Measurements from ENCODE around the gene C6.
"Not testable (repeated sequence)": the region's sequence is repeated elsewhere in the genome, so short reads cannot be mapped to it uniquely, and the experiment has no call there.

The C6 gene

DNA sequence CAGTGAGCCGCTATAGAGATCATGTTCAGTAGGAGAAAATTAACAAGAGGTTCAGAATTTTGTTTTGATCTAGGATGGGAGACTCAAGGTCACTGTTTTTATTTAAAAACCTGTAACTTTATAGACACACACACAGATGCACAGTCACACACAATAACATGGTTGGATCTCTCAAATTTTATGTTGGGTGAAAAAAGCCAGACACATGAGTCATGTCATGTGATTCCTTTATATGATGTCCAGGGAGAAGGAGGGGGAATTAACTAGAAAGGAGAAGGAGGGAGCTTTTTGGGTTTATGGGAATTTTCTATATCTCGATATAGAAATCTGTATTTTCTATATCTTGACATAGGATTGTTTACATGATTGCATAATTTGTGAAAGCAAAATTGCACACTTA, 17.1 kb downstream of the C6 start:
- no peak for DNase-seq

- no peak for DNase-seq
These were observed 18.1 kb downstream of the C6 start for GRCh38 chr5:41195228-41195627.

GRCh38 chr5:41194339-41194738, 19.0 kb downstream of the C6 start:
- DNase-seq = no peak

DNA sequence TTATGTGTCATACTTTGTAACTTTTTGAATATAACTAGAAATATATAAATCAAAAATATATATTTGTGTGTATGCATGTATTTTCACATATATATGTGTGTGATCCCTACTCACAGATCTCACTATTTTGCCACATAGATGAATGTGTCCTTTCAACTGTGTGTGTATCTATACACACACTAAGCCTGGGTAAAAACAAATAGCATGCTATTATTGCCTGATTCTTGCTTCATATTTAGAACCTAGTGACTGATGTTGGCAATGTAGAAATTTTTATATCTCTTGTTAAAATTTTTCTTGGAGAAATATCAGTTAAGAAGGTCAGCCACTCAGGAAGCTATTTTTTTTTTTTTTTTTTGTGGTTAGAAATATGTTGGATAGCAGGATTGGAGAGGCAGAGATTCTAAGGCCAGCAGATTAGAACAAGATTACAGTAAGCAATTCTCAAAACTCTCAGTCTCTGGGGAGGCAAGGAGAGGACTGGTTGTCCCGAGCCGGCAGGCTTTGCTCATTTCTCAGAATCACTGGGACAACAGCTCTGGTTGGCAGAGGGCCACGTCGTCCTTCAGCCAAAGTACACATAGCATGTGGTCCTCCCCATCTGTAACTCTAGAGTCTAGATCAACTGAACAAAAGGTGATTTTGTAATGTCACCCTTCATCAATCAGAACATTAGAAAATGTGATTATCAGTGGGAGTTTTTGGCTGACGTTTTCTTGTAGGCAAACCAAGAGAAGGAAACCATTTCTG, 19.7 kb downstream of the C6 start:
- DNase-seq = no peak

- DNase-seq = no peak
These were observed 22.1 kb downstream of the C6 start for GRCh38 chr5:41191249-41191648.

DNA sequence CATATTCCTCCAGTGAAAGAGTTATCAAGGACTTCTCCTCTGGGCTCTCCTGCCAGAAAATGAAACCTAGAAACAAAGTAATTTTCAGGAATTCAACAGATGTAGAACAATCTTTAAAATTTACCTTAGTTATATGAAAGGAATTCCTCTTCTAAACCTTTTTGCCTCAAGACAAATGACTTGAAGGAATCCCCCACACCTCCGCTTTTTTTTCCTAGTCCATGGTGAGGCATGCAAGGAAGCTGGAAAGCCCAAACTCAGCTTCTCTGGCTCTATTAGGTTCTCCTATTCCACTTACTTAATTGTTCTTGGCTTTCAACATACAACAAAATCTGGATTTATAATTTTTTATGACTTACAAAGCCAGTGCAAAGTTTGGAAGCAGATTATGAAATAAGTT, 27.2 kb downstream of the C6 start:
- DNase-seq = no peak

- DNase-seq = not testable (repeated sequence)
These were observed 30.0 kb downstream of the C6 start for GRCh38 chr5:41183331-41183730.

DNA sequence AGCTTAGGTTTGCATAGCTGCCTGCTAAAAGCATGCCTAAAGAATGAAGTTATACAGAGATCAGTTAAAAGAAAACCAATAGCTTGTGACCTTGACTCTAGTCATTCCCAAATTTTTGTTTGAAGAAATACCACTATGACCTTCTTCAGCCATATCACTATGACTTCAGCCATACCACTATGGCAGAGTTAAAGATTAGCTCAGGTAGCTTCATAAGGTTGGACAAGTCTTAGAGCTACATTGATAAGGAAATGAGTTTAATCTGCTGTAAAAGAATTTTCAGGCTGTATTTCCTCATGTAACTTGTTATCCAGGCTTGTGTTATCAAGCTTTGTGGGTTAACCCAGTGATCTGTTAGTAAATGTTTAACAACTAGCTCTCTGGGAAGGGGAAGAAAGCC, 30.7 kb downstream of the C6 start:
- DNase-seq = no peak

DNA sequence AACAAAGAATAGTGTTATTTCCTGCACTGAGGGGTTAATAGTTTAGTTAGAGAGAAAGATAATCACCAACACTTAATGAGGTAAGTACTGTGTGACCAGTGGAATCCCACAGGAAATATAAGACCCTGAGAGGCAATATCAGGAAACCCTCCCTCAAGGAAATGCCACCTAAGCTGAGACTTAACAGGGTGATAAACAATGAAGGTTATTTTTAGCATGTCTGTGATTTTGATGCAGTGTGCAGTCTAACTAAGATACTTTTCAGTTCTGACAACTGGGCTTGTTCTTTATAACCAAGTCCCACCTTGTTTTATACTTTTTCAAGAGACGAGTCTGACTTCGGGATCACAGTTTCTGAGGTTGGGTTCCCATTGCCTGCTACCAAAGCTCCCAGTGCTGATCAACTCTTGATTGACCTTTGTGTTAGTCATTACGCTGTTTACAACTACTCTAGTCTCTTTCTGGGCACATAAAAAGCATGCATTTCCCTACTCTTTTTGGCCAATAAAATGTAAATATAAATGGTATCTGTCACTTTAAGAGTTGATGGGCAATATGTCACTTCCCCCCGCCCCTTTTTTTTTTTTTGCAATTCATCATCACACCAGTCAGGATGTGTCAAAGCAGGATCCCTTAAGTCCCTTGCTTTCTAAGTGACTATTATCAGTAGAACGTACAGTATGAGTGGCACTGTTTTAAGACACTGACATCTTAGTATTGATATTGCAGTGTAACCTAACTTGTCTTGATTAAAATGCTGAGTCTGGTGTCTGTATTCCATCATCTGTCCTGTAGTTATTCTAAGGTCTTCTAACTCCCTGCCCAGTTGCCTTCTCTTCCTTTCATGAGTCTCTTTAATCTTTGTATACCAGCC, 31.4 kb downstream of the C6 start:
- no peak for DNase-seq

- DNase-seq = no peak
These were observed 36.4 kb downstream of the C6 start for GRCh38 chr5:41176952-41177351.

DNA sequence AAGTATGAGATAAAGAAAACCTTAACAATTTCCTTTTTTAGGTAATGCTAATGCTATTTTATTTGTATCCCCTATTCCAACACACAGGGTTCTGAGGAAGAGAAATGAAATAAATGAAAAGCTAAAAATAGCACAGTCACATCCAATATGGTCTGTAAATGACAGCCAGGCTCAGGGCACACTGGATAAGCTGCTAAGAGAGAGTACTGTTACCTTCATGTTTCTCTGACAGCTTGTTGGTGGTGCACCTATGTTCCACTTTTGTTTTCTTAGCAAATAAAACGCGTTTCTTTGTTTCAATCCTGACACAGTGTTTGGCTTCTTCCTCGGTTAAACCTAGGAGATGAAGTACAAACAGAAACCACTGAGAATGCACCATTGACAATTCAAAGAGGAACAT, 41.3 kb downstream of the C6 start:
- DNase-seq = no peak

DNA sequence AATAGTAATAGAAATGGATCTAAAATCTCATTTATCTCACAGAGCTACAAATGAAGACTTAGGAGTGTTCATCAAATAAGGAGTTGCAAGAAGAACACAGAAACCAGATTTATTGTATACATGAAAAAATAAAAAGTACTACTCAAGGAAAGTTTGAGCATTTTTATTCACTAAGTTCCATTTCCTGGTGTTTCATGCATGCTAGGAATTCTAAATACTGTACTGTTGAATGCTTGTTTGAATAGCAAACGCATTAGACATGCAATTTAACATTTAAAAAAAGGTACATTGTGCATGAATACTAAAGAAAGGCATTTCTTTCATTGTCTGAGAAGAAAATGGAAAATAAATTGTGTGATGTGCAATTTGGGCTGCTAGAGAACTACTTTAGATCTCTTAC, 52.1 kb downstream of the C6 start:
- DNase-seq = no peak

GRCh38 chr5:41157272-41157894, 55.9 kb downstream of the C6 start:
- DNase-seq = no peak

GRCh38 chr5:41156739-41157138, 56.6 kb downstream of the C6 start:
- no peak for DNase-seq

- no peak for DNase-seq
These were observed 58.8 kb downstream of the C6 start for GRCh38 chr5:41154491-41154890.

DNA sequence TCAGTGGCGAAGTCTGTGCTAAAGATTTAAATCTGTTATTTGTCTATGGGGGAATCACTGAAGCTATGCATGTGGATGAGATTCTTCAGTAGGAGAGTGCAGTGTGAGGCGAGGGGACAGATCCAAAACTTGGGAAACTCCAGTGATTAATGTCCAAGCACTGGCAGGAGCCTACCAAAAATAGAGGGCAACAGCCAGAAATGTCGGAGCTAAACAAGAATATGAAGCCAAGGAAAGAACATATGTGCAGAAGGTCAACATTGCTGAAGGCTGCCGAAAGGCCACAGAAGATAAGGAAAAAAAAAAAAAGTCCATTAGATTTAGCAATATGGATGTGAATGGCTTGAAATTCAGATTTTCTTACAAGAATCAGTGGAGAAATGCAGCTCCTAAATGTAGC, 61.8 kb downstream of the C6 start:
- DNase-seq = no peak

DNA sequence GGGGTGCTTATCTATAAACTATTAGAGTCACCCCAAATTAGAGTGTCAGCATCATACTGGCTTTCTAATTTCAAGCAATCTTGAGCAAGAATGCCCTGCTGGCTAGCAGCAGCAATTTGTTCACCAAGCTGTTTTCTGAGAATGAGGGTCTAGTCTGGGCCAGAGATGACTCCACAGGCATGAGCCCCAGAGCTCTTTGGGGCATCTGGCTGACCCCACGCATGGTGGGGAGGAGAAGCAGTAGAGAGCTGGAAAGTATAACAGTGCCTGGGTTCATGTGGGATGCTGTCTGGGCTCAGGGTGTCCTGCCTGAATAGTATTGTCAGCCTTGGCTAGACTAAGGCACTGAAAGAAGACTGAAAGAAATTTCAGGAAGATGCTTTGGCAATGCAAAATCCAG, 64.9 kb downstream of the C6 start:
- no peak for DNase-seq

DNA sequence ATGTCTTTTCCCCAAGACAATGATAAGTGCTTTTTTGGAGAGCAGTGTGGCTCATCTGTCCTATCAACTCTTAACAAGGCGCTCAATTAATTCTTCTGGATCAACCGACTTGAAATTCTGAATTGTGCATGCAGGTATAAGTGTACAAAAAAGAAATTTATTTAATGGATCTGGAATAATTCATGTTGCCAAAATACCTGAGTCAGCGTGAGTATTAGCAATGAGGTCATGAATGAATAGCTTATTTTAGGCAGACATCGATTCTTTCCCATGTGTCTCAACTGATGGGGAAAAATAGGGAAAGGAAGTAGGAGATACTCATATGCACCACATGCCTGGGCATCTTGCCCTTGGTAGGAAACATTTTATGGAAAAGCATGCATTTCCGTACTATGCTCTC, 68.0 kb downstream of the C6 start:
- DNase-seq = no peak

GRCh38 chr5:41143131-41143901, 70.0 kb downstream of the C6 start:
- DNase-seq = no peak

DNA sequence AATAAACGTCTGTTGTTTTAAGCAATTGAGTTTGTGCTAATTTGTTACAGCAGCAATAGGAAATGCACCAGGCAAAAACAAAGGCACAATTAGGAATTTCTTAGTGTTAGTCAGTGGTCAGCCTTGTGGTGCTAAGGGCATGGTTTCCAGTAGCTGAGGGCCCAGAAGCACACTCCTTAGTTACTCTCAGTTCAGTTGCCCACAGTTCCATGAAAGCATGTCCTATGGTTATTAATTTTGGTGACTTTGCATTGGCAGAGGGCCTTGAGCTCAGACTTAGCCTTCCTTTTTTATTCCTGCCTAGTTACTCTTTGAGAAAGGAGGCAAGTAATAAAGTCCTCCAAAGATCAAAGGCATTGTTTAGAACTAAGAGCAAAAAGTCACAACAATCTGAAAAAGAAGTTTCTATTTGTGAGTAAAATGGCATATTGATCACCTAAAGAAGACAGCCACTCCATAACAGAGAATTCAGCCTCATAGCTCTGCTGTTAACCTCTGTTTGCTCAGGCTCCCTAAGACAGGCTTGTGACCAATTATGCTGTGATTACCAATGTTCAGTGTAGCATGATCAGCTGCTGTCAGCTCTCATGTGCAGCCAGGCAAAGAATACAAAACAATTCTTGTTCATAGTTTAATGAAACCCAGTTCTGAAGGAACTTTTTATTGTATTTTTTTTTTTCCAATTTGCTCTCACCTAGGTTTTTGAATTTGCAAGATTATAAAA, 85.2 kb downstream of the C6 start:
- no peak for DNase-seq

DNA sequence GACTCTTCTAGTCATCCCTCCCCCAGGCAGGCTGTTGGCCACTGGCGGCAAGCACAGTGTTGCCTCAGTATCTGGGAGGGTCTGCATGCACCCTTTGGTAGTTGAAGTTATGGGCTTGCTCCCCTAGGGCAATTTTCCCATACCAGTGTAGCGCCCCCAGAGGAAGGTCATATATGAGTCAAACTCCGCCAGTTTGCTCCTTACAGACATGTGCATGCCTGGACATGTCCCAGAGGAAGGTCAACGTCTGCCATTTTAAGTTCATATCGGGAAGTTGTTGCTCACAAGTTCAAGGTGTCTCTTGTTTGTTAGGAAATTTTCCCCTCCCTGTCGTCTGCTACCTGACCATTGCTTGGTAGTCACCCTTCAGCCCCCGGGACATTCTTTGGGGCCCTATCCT, 90.9 kb downstream of the C6 start:
- DNase-seq = no peak

DNA sequence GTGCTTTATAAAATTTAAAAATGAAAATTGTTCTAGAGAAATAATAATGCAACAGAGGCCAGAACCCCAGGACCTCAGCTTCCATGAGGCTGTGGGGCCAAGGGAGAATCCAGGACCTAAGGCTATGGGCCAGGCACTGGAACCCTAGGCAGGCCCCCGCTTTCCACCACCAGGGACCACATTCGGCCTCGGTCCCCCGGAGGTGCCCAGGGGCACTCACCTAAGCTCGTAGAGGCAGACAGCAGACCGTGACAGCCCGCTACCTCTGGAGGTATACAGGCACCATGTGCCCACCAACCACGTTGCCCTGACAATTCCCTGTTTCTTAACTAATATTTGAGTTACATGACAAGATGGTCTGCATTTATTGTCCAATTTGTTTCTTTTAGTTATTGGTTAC, 92.7 kb downstream of the C6 start:
- DNase-seq = no peak

- DNase-seq = no peak
These were observed 95.2 kb downstream of the C6 start for GRCh38 chr5:41118177-41118576.
